ENCODE data around the gene CD47. TPM values are rescaled to one million over a fixed set of nuclear protein-coding genes. Genes with fewer than 3 reads are reported as not detected.

The CD47 gene
- total and polyA plus RNA-seq, 2 of the 4 experiments (the other 2 are of a cell fraction), result 45.9 to 52.0 TPM

- intact Hi-C loops (cut with micrococcal nuclease), result loop anchor here (5.0 kb wide), 1 partner anchor 527 kb away; no protein-coding TSS in a partner anchor
- H2AFZ ChIP-seq (replicated peaks; ENCODE audit: low read length, poor library complexity), result no peak overlapping the region
- DNase-seq (no peak), ATAC-seq (ENCODE audit: low read depth) (no peak)
- H3K4me2 ChIP-seq (ENCODE audit: low read depth, low read length), result no peak overlapping the region
- TF ChIP-seq, protein P1, sequence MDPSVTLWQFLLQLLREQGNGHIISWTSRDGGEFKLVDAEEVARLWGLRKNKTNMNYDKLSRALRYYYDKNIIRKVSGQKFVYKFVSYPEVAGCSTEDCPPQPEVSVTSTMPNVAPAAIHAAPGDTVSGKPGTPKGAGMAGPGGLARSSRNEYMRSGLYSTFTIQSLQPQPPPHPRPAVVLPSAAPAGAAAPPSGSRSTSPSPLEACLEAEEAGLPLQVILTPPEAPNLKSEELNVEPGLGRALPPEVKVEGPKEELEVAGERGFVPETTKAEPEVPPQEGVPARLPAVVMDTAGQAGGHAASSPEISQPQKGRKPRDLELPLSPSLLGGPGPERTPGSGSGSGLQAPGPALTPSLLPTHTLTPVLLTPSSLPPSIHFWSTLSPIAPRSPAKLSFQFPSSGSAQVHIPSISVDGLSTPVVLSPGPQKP (IDR thresholded peaks at IDR 0.05; ENCODE audit: borderline replicate concordance, low read depth, low read length), result no peak
- TF ChIP-seq MAFK (IDR thresholded peaks at IDR 0.05; ENCODE audit: low read depth, low read length), result no peak
- no peak for TF ChIP-seq RFX5 (IDR thresholded peaks at IDR 0.05; ENCODE audit: low read depth, low read length)
- TF ChIP-seq SMC3 (IDR thresholded peaks at IDR 0.05; ENCODE audit: low read depth, low read length), result no peak
- no peak for TF ChIP-seq BHLHE40 (IDR thresholded peaks at IDR 0.05; ENCODE audit: low read depth, low read length)
- TF ChIP-seq, protein P2, sequence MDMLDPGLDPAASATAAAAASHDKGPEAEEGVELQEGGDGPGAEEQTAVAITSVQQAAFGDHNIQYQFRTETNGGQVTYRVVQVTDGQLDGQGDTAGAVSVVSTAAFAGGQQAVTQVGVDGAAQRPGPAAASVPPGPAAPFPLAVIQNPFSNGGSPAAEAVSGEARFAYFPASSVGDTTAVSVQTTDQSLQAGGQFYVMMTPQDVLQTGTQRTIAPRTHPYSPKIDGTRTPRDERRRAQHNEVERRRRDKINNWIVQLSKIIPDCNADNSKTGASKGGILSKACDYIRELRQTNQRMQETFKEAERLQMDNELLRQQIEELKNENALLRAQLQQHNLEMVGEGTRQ (IDR thresholded peaks at IDR 0.05; ENCODE audit: low read depth, low read length), result no peak
- no peak for TF ChIP-seq MAZ (IDR thresholded peaks at IDR 0.05; ENCODE audit: borderline replicate concordance, low read depth, low read length)
- TF ChIP-seq, protein P3, sequence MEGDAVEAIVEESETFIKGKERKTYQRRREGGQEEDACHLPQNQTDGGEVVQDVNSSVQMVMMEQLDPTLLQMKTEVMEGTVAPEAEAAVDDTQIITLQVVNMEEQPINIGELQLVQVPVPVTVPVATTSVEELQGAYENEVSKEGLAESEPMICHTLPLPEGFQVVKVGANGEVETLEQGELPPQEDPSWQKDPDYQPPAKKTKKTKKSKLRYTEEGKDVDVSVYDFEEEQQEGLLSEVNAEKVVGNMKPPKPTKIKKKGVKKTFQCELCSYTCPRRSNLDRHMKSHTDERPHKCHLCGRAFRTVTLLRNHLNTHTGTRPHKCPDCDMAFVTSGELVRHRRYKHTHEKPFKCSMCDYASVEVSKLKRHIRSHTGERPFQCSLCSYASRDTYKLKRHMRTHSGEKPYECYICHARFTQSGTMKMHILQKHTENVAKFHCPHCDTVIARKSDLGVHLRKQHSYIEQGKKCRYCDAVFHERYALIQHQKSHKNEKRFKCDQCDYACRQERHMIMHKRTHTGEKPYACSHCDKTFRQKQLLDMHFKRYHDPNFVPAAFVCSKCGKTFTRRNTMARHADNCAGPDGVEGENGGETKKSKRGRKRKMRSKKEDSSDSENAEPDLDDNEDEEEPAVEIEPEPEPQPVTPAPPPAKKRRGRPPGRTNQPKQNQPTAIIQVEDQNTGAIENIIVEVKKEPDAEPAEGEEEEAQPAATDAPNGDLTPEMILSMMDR (conservative IDR thresholded peaks at IDR 0.05; ENCODE audit: low read depth, low read length), result no peak
- TF ChIP-seq CHD1 (IDR thresholded peaks at IDR 0.05; ENCODE audit: low read depth, low read length), result no peak
- TF ChIP-seq POLR2A (IDR thresholded peaks at IDR 0.05; ENCODE audit: low read depth, low read length), result no peak
- TF ChIP-seq NFE2L2 (IDR thresholded peaks at IDR 0.05; ENCODE audit: low read depth, low read length), result no peak
- no peak for TF ChIP-seq CEBPB (IDR thresholded peaks at IDR 0.05; ENCODE audit: low read depth, low read length)
- TF ChIP-seq RCOR1 (IDR thresholded peaks at IDR 0.05; ENCODE audit: insufficient replicate concordance, low read length), result no peak
- no peaks in the 10 kb centered on the region for H3K27me3 ChIP-seq (ENCODE audit: control insufficient read depth, insufficient read depth, low read length)
- no peak overlapping the region for H2AK9ac ChIP-seq (replicated peaks; ENCODE audit: low read depth, low read length, poor library complexity)
- H3K9ac ChIP-seq (ENCODE audit: low read depth, low read length), result no peak overlapping the region
- H2AK5ac ChIP-seq (ENCODE audit: low read depth, low read length), result no peak overlapping the region; the same call in 1 of the 2 replicates
- peaks cover 6% of the 10 kb centered on the region for H3K4me1 ChIP-seq (ENCODE audit: control insufficient read depth, insufficient read depth, low read length)
- peaks cover 7% of the 10 kb centered on the region; the same call in 1 of the 2 replicates for H3K9me1 ChIP-seq (ENCODE audit: insufficient read depth, low read length)
- H3K27ac ChIP-seq (ENCODE audit: insufficient read depth, low read length), result no peak overlapping the region
- in situ Hi-C loops (cut with MboI; ENCODE audit: low sequenced_read_pairs), result no loop called here
- H2BK20ac ChIP-seq (ENCODE audit: low read depth, low read length), result no peak overlapping the region
- CTCF ChIA-PET, result no interaction called here
- no peak overlapping the region for H4K91ac ChIP-seq (ENCODE audit: insufficient read depth, low read depth, low read length)
- POLR2A ChIA-PET (ENCODE audit: unreplicated experiment), result no interaction called here
- no peak overlapping the region for H3K23ac ChIP-seq (ENCODE audit: low read depth, low read length)
- no peak overlapping the region for H3K4me3 ChIP-seq (ENCODE audit: insufficient read depth, low read depth, low read length)
- no peak overlapping the region for H4K8ac ChIP-seq (ENCODE audit: low read depth in 2 of 2, low read length in 2 of 2)
- dilution Hi-C loops (cut with HindIII; ENCODE audit: low sequenced_read_pairs, unreplicated experiment), result no loop called here
- no TSS peak for BruUV-seq (replicated peaks)
- no peak overlapping the region for H2BK15ac ChIP-seq (ENCODE audit: low read depth, low read length)
- no peaks in the 10 kb centered on the region for H3K9me3 ChIP-seq (ENCODE audit: control insufficient read depth, insufficient read depth, low read length)
- no peaks in the 10 kb centered on the region for H4K20me1 ChIP-seq (ENCODE audit: insufficient read depth, low read length)
- no peak overlapping the region for H2BK120ac ChIP-seq (ENCODE audit: low read depth, low read length)
- no peak overlapping the region for H3K14ac ChIP-seq (replicated peaks; ENCODE audit: low read depth, low read length)
- no peak overlapping the region for H3K18ac ChIP-seq (ENCODE audit: low read depth, low read length)
- no peak overlapping the region for H3K56ac ChIP-seq (ENCODE audit: extremely low read depth, insufficient read depth, low read length)
- H2BK5ac ChIP-seq (ENCODE audit: low read depth, low read length, poor library complexity, severe bottlenecking), result no peak overlapping the region
- H3K36me3 ChIP-seq (ENCODE audit: control insufficient read depth, insufficient read depth, low read length), result no peaks in the 10 kb centered on the region
- WGBS, 2 experiments (ENCODE audit: extremely low coverage in 2 of 2, insufficient read length in 1 of 2), result no CpG with 5 or more reads among the region's 3 CpGs
- no peak overlapping the region for H3K4ac ChIP-seq (ENCODE audit: low read depth, low read length)
- H4K5ac ChIP-seq (ENCODE audit: low read depth, low read length), result no peak overlapping the region
- H3K79me1 ChIP-seq (ENCODE audit: low read depth in 1 of 2, low read length in 2 of 2), result no peaks in the 10 kb centered on the region
Measured at GRCh38 chr3:108119398-108120104, 28.7 kb upstream of the CD47 start.

Measured in IMR-90 (cell line).